ENCODE results near the gene MAP2K5. TPM values are rescaled to one million over a fixed set of nuclear protein-coding genes. Genes with fewer than 3 reads are reported as not detected.
A peak's percentile ranks its signal among the peaks of the same experiment; 100 is the strongest.

MAP2K5 gene
- total RNA-seq, 1 experiment from 2014 or later: 13.6 TPM

GRCh38 chr15:67839499-67839928 lies 297.0 kb downstream of the MAP2K5 start:
- DNase-seq (ENCODE audit: low spot score): no peak
- Mint-ChIP-seq H3K27ac (peak overlapping the region; percentile 97), H3K36me3 (peaks cover 2% of the 10 kb centered on the region; the same call in 1 of the 2 replicates), H3K4me1 (peaks cover 57% of the 10 kb centered on the region), H3K27me3 (ENCODE audit: low read depth) (peaks cover 64% of the 10 kb centered on the region), H3K4me3 (peak overlapping the region; percentile 90), H3K9me3 (no peaks in the 10 kb centered on the region)
- POLR2A ChIA-PET: no interaction called here
- ATAC-seq: peak; percentile 7
- CTCF ChIA-PET: interaction anchor here (0.5 to 1.2 kb wide), 5 partner anchors 24 to 665 kb away, joined by 3 to 6 read pairs (median 4); no protein-coding TSS in a partner anchor
- TF ChIP-seq ESRRA (CRISPR knock-in tag; IDR thresholded peaks at IDR 0.05; ENCODE audit: borderline replicate concordance) (no peak), EMX1 (CRISPR knock-in tag; IDR thresholded peaks at IDR 0.05) (no peak), TEAD4 (CRISPR knock-in tag; IDR thresholded peaks at IDR 0.05) (no peak), SP1 (CRISPR knock-in tag; conservative IDR thresholded peaks at IDR 0.05) (no peak), PREB (CRISPR knock-in tag; IDR thresholded peaks at IDR 0.05; ENCODE audit: borderline replicate concordance) (no peak)

GRCh38 chr15:67839929-67840748 lies 297.6 kb downstream of the MAP2K5 start, which contains the start of gene RNU6-1:
Gene RNU6-1, minus strand, starts transcription at chr15:67840045.
- H3K9me3 Mint-ChIP-seq: no peaks in the 10 kb centered on the region
- ChIA-PET CTCF (interaction anchor here (0.5 to 2.5 kb wide), 12 partner anchors 8 to 934 kb away, joined by 3 to 16 read pairs (median 4); no protein-coding TSS in a partner anchor), POLR2A (interaction anchor here (0.5 to 0.6 kb wide), 3 partner anchors 11 to 1365 kb away, joined by 3 to 8 read pairs (median 3); no protein-coding TSS in a partner anchor)
- H3K27ac Mint-ChIP-seq: peak within 1 kb of the TSS; percentile 97
- peaks cover 61% of the 10 kb centered on the region for H3K4me1 Mint-ChIP-seq
- H3K4me3 Mint-ChIP-seq: peak within 1 kb of the TSS; percentile 90
- peaks cover 58% of the 10 kb centered on the region for H3K27me3 Mint-ChIP-seq (ENCODE audit: low read depth)
- ATAC-seq (peak; percentile 29), DNase-seq (ENCODE audit: low spot score) (peak; percentile 83)
- H3K36me3 Mint-ChIP-seq: peaks cover 2% of the 10 kb centered on the region; the same call in 1 of the 2 replicates
- TF ChIP-seq NR1H2 (CRISPR knock-in tag; IDR thresholded peaks at IDR 0.05) (no peak), MLX (CRISPR knock-in tag; IDR thresholded peaks at IDR 0.05) (no peak), GRHL2 (CRISPR knock-in tag; IDR thresholded peaks at IDR 0.05; ENCODE audit: insufficient replicate concordance, severe bottlenecking) (no peak), OVOL2 (CRISPR knock-in tag; IDR thresholded peaks at IDR 0.05; ENCODE audit: borderline replicate concordance) (no peak), ATF1 (CRISPR knock-in tag; IDR thresholded peaks at IDR 0.05) (no peak), ZNF232 (CRISPR knock-in tag; IDR thresholded peaks at IDR 0.05) (no peak), CDX4 (CRISPR knock-in tag; IDR thresholded peaks at IDR 0.05; ENCODE audit: borderline replicate concordance) (no peak), CREB1 (CRISPR knock-in tag; IDR thresholded peaks at IDR 0.05) (no peak), E2F5 (CRISPR knock-in tag; IDR thresholded peaks at IDR 0.05) (peak; percentile 37; the same call in 1 of the 2 replicates), ELF4 (CRISPR knock-in tag; IDR thresholded peaks at IDR 0.05; ENCODE audit: low read depth) (no peak), SMAD3 (CRISPR knock-in tag; IDR thresholded peaks at IDR 0.05; ENCODE audit: borderline replicate concordance) (no peak), CTCF (IDR thresholded peaks at IDR 0.05) (no peak), TP53 (CRISPR knock-in tag; IDR thresholded peaks at IDR 0.05) (no peak), ZBTB43 (CRISPR knock-in tag; IDR thresholded peaks at IDR 0.05) (peak; percentile 20; the same call in 1 of the 2 replicates), ZNF263 (CRISPR knock-in tag; IDR thresholded peaks at IDR 0.05; ENCODE audit: low read depth) (no peak), FOXP4 (CRISPR knock-in tag; IDR thresholded peaks at IDR 0.05) (no peak)

Data from WTC11 (cell line).